ENCODE measurements around the gene CRABP1. TPM values are rescaled to one million over a fixed set of nuclear protein-coding genes. Genes with fewer than 3 reads are reported as not detected.

Gene CRABP1
- total RNA-seq, 4 donors from 2014 or later = not detected

GRCh38 chr15:78313383-78313782 is 26.8 kb upstream of the CRABP1 start:
- Histone ChIP-seq H3K27me3 (peaks cover 0 to 29% (median 0%) of the 10 kb centered on the region in 4 donors), H3K9me3 (no peaks in the 10 kb centered on the region), H3K4me3 (no peak overlapping the region), H3K4me1 (no peaks in the 10 kb centered on the region), H3K27ac (replicated peaks in 1 of 4) (no peak overlapping the region), H3K36me3 (no peaks in the 10 kb centered on the region)
- TF ChIP-seq POLR2A (IDR thresholded peaks at IDR 0.05; ENCODE audit: low read depth) (no peak), EP300 (IDR thresholded peaks at IDR 0.05) (no peak), POLR2AphosphoS5 (IDR thresholded peaks at IDR 0.05) (no peak), CTCF (IDR thresholded peaks at IDR 0.05) (no peak)
- 70% methylated on average over 8 of the region's 8 CpGs for WGBS
- intact Hi-C loops (cut with DNase I) = no loop called here
- no peak for DNase-seq (ENCODE audit: extremely low spot score)

- H3K27me3 ChIP-seq = peaks cover 0 to 21% (median 0%) of the 10 kb centered on the region in 4 donors
- H3K36me3 ChIP-seq = no peaks in the 10 kb centered on the region
- intact Hi-C loops (cut with DNase I) = no loop called here
- H3K4me3 ChIP-seq = no peak overlapping the region
- H3K4me1 ChIP-seq = no peaks in the 10 kb centered on the region
- no peaks in the 10 kb centered on the region for H3K9me3 ChIP-seq
- no peak overlapping the region for H3K27ac ChIP-seq (replicated peaks in 1 of 4)
- DNase-seq (ENCODE audit: extremely low spot score) = no peak
- TF ChIP-seq POLR2A (IDR thresholded peaks at IDR 0.05; ENCODE audit: low read depth) = no peak
- no peak for TF ChIP-seq POLR2AphosphoS5 (IDR thresholded peaks at IDR 0.05)
- no peak for TF ChIP-seq CTCF (IDR thresholded peaks at IDR 0.05)
- TF ChIP-seq EP300 (IDR thresholded peaks at IDR 0.05) = no peak
- 72% methylated on average over 7 of the region's 7 CpGs for WGBS
Measured at GRCh38 chr15:78314181-78314581, 26.0 kb upstream of the CRABP1 start.

GRCh38 chr15:78315686-78316282 is 24.4 kb upstream of the CRABP1 start:
- DNase-seq (ENCODE audit: extremely low spot score) = no peak
- intact Hi-C loops (cut with DNase I) = no loop called here
- Histone ChIP-seq H3K9me3 (no peaks in the 10 kb centered on the region), H3K4me3 (no peak overlapping the region), H3K27me3 (peaks cover 0 to 14% (median 0%) of the 10 kb centered on the region in 4 donors), H3K27ac (replicated peaks in 1 of 4) (no peak overlapping the region), H3K4me1 (no peaks in the 10 kb centered on the region), H3K36me3 (no peaks in the 10 kb centered on the region)
- WGBS = 82% methylated on average over 5 of the region's 7 CpGs
- TF ChIP-seq POLR2AphosphoS5 (IDR thresholded peaks at IDR 0.05) = no peak
- TF ChIP-seq EP300 (IDR thresholded peaks at IDR 0.05) = no peak
- TF ChIP-seq POLR2A (IDR thresholded peaks at IDR 0.05; ENCODE audit: low read depth) = no peak
- TF ChIP-seq CTCF (IDR thresholded peaks at IDR 0.05) = no peak

- no peak for TF ChIP-seq POLR2A (IDR thresholded peaks at IDR 0.05; ENCODE audit: low read depth)
- TF ChIP-seq CTCF (IDR thresholded peaks at IDR 0.05) = no peak
- TF ChIP-seq EP300 (IDR thresholded peaks at IDR 0.05) = no peak
- no peak for TF ChIP-seq POLR2AphosphoS5 (IDR thresholded peaks at IDR 0.05)
- H3K4me1 ChIP-seq = no peaks in the 10 kb centered on the region
- no peak overlapping the region for H3K4me3 ChIP-seq
- intact Hi-C loops (cut with DNase I) = no loop called here
- H3K9me3 ChIP-seq = no peaks in the 10 kb centered on the region
- WGBS = 61% methylated on average over 12 of the region's 17 CpGs
- H3K27ac ChIP-seq (replicated peaks in 1 of 4) = no peak overlapping the region
- H3K36me3 ChIP-seq = no peaks in the 10 kb centered on the region
- DNase-seq (ENCODE audit: extremely low spot score) = no peak
- H3K27me3 ChIP-seq = peaks cover 0 to 14% (median 0%) of the 10 kb centered on the region in 4 donors
Measured at GRCh38 chr15:78316283-78317083, 23.7 kb upstream of the CRABP1 start.
